Measurements from ENCODE around the gene CA9.

GRCh38 chr9:35686222-35687203 lies 12.8 kb downstream of the CA9 start:
- TF ChIP-seq CTCF (IDR thresholded peaks at IDR 0.05; ENCODE audit: low read depth, low read length), result no peak
- no peak for TF ChIP-seq EZH2phosphoT487 (IDR thresholded peaks at IDR 0.05; ENCODE audit: low read depth)

Measured in OCI-LY3 (cell line).